HG02840 (cell line): Measurements from ENCODE around the gene RIMS1.
A peak's percentile ranks its signal among the peaks of the same experiment; 100 is the strongest.

Source experiments
- ATAC-seq: cut with Tn5 transposase; IDR thresholded peaks from one replicate; pipeline ENCODE4 v1.9.1; 2021; ENCODE audit warnings: mild to moderate bottlenecking, moderate library complexity, moderate number of reproducible peaks; ENCODE audit not compliant: unreplicated experiment, low FRiP score

Gene RIMS1

DNA sequence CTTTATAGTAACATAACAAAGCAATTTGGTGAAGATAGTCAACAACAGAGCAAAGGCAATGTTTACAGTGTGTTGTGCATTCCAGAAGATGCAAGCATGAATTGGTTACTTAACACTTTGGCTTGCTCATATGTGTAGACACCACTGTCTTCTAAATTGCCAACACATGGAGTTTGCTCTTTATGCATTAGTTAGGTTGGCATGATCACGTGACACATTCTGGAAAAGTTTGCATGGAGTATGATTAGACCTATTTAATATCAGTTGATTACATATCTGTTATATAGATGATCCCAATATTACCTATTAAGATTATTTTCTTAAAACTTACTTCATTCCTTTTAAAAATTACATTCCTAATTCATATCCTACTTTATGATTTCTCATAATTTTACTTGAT, 197.6 kb downstream of the RIMS1 start:
- ATAC-seq = no peak

DNA sequence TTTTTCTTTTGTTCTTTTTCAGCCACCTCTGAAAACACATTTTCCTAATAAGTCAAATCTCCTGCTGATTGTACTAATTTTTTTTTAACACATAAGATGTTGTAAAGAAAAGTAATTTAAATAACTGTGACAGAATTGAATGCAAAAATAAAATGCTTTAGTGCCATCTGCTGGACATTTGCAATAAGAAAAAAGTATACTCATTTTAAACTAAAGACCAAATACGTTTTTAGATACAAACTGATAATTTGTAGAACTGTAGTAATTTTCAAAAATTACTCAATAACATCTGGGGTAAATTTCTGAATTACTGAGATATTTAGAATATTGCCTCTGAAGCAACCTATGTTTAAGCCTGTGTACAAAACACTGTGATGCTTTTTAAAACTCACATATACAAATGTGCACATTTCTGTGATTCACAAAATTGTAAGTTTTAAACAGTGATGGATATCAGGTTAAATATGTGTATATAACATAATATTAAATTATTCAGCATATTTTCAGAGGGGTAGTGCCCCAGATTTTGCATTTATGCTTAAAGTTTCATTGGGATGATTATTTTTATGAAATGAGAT, 198.7 kb downstream of the RIMS1 start:
- ATAC-seq = no peak

DNA sequence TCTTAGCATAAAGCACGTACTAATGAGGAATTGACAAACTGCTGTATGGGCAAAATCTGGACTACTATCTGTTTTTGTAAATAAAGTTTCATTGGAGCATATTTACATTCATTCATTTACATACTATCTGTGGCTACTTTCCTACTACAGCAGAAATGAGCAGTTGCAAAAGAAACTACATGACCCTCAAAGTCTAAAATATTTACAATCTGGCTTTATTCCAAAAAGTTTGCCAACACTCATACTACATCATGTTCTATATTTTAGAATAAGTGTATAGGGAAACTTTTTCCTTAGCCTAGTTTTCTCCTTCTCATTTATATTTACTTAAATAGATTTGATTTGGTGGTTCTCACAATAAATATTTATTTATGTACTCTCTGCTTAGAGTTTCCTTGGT, 208.2 kb downstream of the RIMS1 start:
- ATAC-seq = no peak

DNA sequence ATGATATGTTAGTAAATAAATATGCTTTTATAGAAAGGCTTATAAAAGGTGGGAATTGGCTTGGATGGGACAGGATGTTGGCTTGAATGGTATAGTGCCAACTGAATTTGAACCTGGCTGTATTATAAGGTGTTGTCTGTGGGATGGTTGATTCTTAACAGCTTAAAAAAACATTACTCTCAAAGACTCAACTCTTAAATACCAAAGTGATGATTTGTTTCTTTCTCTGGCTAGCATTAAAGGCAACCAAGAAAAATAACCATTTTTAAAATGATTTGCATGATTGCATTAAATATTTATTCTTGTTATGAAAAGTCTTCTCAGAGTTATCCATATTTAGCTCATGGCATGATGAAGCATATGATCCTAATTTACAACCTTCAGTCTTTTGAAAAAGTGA, 216.2 kb downstream of the RIMS1 start:
- no peak for ATAC-seq

DNA sequence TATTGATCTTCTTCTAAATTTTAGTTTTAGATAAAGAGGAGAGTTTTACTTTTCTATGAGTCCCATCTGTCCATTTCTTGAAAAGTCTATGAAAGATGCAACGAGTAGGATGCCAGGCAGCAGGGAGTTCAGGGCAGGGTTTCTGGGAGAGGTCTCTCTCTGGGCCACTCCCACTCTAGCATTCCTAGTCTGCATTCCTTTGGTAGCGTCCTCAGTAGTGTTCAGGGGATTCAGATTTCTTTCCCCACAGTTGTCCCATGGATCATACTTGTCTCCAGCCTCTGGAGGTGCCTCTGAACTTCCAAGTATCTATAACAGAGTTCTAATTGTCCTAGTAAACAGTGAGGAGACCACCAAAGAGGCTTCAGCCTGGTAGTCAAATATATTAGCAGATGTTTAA, 225.3 kb downstream of the RIMS1 start:
- ATAC-seq = no peak

DNA sequence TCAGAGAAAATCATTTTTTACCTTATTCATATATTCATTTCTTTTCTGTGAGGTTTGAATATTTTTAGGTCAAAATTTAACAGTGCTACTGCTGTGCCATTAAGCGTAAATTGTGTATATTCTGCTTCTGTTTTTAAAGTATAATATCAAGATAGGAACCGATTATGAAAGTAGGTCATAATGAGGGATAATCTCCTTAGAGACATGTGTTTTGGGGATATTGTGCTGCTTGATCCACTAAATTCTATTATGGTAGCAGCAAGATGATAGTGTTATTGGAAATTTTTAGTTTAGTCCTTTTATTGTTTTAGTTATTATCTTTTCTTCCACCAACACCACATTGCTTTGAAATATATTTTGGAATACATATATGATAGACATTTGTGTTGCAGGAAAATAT, 244.0 kb downstream of the RIMS1 start:
- no peak for ATAC-seq

DNA sequence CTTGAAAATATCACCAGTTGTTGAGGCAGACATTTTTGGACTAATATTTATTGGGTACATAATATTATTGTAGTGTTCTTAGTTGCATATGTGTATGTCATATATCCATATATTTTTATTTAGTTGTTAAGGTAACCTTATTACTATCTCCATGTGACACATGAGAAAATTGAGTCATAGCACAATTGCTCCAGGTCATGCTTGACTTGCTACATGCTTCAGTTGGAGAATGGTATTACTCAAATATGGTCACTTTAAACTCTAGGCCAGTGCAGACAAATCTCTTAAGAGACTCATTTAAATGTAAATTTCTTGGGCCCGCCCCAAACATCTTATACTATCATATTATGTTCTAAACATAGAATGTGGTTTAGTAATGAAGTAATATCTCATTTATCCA, 246.1 kb downstream of the RIMS1 start:
- no peak for ATAC-seq

DNA sequence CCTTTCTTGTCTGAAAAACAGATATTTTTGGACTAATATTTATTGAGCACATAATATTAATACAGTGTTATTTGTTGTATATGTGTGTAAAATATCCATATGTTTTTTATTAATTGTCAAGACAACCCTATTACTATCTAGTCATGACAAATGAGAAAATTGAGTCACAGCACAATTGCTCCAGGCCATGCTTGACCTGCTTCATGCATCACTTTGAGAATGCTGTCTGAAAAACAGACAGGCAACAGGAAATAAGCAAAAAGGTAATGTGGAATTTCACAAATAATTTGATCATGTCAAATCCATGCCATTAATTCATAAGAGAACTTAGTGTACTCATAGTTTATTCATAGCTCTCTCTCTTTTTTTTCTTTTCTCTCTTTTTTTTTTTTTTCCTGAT, 246.5 kb downstream of the RIMS1 start:
- ATAC-seq = no peak

DNA sequence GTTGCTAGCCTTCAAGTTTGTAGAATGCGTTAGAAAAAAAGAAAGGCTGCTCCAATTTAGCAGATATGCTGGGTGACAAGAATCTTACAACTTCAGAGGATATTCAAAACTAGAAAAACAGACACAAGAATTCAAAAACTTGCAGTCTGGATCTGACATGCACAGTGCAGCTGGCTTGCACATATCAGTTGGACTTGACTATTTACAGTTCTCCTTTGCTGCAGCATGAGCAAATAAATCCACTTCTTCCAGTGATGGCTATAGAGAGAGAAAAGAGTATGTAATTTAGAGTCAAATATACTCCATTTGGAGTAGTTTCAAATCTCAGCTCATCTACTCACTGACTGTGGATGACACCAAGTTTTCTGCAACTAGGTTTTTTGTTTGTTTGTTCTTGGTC, 247.0 kb downstream of the RIMS1 start:
- no peak for ATAC-seq

DNA sequence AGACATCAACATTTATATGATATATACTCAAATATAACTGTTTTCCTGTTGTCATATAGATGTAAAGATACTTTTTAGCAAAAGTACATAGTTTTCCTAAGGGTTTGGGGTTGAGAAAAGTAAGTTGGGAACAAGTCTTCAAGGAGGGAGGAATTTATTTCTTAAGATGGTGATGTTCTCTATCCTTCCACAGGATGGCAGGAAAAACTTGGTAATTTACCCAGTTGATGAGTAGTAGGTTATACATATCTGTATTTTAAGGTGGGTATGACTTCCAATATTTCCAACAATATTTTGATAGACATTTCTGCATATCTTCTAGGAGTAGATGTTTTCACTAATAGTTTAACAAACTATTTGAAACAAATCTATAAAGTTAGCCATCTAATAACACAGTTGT, 254.4 kb downstream of the RIMS1 start:
- no peak for ATAC-seq

DNA sequence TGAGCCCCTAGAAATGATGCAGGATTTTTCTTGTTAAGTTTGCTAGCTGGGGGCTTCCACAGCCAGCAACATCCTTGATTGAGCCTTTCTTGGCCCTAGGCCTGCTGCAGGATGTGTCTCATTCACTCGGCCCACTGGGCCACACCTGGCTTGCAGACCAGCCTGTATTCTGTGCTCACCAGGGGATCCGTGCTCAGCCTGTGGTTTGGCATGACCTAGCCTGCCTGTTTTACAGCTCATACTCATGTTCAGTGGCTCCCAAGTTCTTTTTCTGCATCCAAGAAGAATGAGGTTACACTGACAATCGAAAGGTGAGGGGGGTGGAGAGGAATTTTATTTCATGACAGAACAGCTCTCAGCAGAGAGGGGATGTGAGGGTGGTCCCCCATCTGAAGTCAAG, 263.4 kb downstream of the RIMS1 start:
- ATAC-seq = no peak

DNA sequence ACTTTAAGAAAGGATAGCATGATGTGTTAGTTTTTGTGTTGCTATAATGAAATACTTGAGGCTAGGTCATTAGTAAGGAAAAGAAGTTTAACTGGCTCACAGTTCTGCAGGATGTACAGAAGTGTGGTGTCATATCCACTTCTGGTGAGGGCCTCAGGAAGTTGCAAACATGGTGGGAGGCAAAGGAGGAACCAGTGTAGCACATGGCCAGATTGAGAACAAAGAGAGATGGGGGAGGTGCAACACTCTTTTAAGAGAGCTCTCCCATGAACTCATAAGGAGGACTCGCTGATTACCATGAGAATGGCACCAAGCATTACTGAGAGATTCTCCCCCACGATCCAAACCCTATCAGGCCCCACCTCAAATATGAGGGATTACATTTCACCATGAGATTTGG, 265.4 kb downstream of the RIMS1 start:
- ATAC-seq = no peak

DNA sequence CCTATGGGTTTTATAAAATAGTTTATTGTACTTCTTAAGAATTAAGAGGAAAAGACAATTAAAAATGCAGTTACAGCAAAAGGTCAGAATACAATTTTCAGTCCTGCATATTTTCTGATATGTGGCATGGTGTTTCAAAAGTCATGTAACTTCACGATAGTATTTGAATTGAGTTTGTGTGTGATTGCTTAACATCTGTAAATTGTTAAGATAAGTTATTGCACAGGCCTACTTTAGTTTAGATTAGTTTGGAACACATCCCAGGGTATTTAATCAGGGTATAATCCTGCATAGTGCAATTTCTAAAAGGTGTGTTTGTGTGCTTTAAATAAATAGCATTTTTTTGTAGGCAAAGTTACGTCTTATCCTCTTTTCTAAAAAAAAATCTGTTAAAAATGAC, 289.6 kb downstream of the RIMS1 start:
- ATAC-seq = no peak

DNA sequence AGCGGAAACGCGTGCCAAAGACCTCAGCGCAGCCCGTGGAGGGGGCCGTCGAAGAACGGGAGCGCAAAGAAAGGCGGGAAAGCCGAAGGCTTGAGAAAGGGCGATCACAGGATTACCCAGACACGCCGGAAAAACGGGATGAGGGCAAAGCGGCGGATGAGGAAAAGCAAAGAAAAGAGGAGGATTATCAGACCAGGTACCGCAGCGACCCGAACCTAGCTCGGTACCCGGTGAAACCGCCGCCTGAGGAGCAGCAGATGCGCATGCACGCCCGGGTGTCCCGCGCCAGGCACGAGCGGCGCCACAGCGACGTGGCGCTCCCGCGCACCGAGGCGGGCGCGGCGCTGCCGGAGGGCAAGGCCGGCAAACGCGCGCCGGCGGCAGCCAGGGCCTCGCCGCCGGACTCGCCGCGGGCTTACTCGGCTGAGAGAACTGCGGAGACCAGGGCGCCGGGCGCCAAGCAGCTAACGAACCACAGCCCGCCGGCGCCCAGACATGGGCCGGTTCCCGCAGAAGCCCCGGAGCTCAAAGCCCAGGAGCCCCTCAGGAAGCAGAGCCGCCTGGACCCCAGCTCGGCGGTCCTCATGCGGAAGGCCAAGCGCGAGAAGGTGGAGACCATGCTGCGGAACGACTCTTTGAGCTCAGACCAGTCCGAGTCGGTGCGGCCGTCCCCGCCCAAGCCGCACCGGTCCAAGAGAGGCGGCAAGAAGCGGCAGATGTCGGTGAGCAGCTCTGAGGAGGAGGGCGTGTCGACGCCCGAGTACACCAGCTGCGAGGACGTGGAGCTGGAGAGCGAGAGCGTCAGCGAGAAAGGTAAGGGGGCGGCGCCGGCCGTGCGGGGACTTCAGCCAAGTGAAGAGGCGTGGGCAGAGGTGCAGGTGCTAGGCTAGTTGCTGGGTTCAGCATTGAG, 296.2 kb downstream of the RIMS1 start:
- peak; percentile 59 for ATAC-seq

DNA sequence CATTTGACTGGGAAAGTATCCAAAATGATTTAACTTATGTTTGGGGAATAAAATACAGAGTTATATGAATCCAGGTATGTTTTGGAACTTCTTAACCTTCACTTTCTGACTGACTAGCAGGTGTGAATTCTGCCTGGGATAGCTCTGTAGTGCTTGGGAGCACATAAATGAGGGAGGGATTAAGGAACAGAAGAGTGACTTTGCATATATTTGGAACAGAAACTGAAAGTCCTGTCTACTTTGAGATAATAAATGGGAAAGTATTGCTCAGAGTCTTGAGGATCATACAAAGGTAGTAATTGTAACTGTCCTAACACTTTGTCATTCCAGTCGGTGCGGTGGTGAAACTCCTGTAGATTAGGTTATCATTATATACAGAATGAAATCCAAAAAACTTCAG, 317.6 kb downstream of the RIMS1 start:
- no peak for ATAC-seq

DNA sequence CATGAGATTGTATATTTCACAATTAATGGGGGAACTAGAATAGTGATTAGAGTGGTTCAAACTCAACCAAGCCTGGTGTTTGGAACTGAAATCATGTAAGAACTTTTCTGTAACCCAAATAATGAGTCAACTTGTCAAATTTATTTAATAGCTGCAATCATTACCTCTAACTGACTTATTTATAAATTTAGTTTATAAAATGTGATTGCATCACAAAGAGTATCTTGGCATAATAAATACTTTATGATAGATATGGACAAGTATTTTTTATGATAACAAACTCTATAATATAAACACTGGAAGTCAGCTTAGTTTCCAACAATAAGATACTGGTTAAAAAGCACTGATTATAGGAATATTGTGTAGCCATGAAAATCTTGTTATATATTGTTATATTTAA, 319.1 kb downstream of the RIMS1 start:
- ATAC-seq = no peak

DNA sequence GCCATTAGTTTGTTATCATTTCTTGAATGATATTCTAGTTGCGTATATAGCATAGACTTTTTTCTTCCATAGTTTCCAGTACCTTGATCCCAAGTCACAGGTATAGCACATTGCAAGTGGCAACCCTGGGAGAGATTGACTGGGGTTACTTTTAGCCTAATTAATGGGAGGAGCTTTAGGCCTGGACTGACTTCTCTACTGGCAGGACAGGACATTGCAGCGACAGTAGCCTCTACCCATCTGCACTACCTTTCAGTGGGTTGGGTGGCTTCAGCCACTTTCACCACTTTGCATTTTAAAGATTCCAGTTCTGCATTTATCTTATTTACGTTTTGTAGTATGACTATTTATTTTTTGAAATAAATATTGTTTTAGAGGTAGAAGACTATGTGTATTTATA, 320.3 kb downstream of the RIMS1 start:
- ATAC-seq = no peak

DNA sequence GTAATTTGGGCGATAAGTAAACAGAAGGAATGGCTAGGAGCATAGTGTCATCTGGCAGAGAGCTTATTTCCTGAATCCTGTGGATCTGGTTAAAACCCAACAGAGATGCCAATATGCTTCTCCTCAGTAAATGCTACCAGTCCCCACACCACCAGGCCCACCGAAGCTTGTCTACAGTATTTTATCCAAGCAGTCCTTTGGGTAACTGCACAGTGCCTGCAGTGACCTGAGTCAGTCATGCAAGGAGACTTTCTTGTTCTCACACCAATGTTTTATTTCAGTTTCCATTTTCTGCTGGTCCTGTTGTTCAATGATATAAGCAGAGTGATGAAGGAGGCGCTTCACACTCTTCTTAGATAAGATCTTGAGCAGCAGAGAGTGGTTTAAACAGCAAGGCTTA, 326.3 kb downstream of the RIMS1 start:
- no peak for ATAC-seq

DNA sequence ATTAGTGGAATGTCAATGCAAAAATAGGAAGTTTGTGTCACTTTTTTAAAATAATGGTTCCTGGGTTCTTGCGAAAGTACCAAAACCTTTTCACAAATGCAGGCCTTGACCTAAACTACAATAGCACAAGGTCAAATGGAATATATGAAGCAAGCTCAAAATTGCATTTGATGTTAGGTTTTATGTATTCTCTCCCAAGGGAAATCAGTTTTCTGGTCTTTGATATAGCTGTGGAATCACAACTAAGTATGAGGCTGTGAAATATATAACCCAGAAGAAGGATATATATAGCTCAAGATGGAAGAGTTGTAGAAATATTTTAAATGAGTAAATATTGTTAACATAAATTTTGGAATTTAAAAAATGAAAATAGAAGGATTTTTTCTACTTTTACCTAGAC, 327.3 kb downstream of the RIMS1 start:
- ATAC-seq = no peak

DNA sequence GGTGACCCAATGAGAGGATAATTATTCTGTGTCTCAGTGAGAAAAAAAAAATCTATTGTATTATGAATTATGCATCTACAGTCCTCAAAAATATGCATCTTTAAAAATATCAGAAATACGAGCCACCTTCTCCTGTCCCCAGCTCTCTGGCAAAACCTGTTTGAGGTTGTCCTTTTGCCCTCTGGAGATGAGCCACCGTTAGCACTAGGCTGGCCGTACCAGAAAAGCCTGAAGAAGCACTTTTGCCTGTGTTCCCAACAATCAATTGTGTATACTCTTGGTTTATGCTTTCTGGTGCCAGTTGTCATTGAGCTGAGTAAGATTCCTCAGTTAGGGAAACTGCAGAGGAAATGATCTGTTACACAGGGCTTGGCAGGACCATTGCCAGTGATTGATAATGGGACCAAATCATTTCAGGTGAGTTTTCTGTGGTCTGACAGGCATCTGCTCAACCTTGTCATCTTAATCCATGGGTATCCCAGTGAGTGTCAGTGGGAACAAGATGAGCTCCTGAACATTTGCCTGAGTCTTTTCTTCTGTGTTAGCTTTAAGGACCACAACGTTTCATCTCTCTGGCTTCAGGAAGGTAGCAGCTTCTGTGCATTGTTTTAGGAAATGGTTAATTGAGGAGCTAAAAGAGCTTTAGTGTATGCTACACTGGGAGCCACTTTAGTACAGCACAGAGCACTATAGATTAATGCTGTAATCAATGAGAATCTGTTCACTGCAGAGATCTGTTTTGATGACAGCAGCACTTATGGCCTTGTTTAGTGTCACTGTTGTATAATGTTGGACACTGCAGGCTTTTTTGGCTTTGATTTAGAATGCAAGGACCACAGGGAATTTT, 330.1 kb downstream of the RIMS1 start:
- ATAC-seq = no peak

DNA sequence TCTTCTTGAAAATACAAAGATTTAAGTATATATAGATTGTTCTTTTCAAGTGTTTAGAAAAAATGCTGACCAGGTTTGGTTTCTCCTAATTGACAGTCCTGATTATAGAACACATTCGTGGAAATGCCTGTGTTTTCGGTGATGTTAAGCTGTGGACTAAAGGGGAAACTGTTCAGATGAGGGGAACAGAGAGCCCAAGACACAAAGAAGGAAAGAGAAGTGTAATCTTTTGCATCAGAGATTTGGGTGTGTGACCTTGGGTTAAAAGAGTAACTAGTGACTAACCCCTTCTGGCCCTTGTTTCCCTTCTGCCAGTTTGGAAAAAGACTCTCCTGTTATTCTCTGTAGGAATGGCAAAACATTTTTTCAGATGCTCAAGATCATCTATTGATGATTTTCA, 331.3 kb downstream of the RIMS1 start:
- no peak for ATAC-seq
